Putamen (tissue), 1 donor: ENCODE results near the gene LRP1.

ENCODE experiments used
- DNase-seq: peaks from one replicate; pipeline ENCODE4 v3.0.0-alpha.2; 2016; ENCODE audit warnings: low spot score

LRP1 gene

DNA sequence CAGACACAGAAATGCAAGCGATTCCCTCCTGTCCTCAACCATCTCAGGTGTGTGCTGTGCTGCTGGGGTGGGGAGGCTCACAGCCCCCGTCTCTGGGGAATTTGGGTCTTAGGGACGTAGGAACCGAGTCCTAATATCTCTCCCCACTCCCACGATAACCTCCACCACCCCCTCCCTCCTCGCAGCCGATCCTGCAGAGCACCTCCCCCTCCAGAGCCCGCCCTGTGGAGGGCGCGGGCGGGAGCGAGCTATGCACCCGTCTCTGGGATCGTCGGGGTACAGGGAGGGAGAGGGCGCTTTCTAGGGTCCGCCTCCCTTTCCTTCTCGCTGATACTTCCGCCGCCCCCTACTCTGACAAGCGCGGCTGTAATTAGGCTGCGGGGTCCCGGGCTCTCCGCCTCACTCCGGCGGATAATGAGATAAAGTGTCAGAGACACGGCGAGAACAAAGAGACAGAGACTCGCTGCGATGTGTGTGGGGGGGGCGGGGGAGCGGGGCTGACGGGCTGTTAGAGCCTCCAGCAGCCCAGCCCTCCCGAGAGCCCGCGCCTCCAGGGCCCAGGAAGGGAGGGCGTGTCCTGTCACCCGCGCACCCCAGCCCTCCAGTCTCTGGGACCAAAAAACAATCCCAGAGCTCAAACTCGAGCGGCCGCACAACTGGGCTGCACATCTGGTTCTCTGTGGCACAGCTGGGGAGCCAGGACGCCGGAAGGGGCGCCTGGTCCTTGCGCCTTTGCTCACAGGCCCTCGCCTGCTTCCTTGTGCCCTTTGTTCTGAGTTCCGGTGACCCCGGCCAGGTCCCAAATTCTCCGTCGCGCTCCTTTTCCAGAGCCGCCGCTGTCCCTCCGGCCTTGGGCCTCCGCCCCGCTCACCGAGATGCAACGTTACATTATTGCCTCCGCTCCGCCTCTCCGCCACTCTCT, 109.9 kb downstream of the LRP1 start:
- DNase-seq: no peak

DNA sequence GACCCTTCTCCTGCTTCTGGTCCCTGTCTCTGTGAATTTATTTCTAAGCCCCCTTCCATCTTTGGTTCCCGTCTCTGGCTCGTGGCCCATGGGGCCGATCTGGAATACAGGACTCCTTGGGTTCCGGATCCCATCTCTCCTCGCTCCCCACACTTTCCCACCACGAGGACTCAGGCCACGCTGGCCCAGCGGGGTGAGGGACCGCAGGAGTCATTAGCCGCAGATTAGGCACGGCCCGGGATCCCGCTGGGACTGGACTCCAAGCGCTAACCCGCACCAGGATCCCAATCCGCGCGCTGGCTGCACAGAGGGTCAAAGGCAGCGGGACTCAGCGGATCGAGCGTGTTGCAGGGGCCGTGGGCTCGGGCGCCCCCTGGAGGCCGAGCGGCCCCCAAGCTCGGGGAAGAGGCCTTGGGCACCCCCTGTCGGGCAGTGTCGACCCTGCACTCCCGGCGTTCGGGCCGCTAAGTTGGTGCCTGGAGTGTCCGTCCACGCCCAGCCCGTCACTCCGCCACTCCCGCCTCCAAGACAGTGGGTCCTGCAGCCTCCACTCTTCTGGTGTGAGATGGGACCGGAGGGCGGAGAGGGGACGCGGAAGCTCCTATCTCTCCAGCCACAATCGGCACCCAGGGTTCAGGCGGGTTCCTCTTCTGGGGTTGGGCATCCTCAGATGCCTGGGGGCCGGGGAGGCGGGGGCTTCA, 110.7 kb downstream of the LRP1 start:
- peak; percentile 82 for DNase-seq

DNA sequence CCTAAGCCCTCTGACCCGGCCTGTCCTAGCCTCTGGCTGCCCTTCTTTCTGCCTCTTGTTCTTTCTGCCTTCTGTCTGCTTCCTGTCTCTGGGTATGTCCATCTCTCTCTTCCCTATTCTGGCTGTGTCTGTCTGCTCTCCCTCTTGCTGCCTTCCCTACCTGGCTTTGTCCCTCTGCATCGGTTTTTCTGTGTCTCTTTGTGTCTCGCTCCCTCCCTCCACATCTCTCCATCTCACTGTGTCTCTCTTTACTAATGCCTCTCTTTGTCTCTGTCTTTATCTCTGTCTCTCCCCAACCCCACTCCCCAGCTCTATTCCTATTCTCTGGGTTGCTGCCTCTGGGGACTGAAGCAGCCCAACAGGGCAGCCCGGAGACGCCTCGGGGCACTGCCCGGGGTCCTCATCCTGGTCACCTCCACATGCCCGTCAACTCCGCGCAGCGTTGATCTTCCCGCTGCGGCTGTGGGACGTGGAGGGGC, 111.3 kb downstream of the LRP1 start:
- DNase-seq: no peak

DNA sequence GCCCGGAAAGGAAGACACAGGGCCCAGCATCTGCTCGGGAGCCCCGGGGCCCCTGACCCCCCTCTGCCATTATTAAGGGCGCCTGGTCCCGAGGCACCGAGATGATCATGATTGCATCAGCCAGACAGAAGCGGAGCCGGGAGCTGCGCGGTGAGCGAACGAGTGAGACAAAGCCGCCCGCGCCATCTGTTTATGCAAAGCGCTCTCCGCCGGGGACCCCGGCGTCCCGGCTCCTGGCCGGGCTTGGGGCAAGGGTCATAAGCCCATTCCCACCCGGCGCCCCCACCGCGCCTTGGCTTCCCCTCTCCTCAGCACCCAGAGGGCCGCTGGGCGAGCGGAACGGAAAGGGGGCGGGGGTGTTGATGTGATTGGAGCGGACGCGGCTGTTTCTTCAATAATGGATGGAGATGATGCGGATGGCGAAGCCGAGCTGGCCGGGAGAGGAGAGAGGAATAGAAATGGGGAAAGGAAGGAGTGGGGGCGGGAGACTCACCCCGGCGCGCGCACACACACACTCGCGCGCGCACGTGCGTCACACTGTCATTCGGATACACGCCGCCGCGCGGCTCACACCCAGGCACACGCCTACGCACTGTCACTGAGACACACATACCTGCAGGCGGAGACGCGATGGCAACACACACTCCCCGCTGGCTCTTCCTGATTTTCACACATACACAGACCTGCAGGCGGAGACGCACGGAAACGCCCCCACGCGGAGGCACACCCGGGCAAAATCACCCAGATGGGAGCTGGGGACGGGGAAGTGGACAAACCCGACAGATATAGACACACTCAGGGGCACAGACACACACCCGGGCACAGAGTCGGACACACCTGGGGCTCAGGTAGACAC, 112.0 kb downstream of the LRP1 start:
- peak; percentile 78 for DNase-seq

DNA sequence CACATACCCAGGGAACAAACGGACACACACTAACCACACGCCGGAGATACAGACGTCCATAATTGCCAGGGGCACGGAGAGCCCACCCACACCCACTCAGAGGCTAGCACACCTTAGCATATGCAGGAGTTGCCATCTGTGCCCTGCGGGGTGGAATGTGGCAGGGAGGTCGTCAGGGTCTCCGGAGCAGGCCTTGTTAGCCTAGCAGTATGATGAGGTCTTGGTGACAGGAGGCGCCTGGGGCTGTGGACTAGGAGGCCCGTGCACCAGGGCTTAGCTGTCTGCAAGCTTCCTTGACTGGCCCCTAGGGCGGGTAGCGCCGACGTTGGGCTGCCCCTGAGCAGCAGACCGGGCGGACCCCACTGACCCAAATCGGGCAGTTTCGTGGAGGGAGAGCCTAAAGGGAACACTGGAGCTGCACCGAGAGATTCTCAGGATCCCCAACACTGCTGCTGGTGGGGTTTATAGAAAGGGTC, 112.7 kb downstream of the LRP1 start:
- no peak for DNase-seq

DNA sequence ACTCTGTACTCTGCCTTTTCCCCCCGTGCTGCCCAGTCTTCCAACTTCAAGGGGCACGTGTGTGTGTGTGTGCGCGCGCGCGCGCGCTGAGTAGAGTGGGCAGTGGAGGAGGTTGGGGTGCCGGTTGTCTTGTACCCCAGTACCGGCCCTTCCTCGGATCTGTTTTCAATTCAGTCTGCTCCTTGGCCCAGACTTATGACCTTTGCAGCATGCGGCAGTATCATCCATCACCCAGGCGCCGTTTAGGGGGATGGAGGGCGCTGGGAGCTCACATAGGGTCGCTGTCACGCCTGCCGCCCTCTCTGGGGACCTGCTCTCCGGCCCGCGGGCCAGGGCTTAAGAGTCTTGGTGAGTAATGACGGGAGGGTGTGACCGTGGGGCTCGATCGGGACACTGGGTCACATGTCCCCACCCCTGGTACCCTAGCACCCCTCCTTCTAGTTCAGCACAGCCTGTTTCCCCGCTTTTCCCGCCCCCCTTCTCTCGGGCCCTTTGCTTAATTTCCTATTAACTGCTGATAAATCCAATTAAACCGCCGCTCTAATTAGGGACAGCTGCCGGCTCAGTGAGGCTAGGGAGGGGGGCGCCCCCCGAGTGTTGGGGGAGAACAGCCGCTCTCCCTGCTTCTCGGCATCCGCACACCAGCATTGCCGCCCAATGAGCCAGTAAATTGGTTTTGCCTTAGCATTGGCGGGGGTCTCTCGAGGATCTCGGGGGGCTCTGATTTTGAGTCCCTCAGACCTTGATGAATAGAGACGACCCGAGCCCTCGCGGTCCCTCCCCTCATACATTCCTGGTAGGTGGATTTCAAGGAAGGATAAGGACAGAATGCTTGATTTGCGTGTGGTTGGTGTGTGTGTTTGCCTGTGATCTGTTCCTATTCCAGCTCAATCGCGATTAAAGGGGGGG, 113.4 kb downstream of the LRP1 start:
- no peak for DNase-seq

DNA sequence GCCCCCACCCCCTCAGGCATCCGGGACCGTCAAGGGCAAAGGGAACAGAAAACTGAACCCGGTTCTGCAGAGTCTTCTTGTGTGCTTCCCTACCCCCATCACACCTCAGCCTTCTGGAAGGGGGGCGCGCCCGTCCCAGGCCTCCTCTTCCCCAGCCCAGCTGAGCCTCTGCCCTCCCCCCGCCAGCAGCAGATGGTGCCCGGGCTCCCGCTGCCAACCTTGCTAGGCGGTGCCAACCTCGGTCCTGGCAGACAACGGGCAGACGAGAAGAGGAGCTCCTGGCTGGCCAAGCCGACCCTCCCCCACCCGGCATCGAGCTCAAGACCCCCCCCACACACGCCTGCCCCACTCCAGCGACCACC, 114.0 kb downstream of the LRP1 start:
- DNase-seq: no peak

DNA sequence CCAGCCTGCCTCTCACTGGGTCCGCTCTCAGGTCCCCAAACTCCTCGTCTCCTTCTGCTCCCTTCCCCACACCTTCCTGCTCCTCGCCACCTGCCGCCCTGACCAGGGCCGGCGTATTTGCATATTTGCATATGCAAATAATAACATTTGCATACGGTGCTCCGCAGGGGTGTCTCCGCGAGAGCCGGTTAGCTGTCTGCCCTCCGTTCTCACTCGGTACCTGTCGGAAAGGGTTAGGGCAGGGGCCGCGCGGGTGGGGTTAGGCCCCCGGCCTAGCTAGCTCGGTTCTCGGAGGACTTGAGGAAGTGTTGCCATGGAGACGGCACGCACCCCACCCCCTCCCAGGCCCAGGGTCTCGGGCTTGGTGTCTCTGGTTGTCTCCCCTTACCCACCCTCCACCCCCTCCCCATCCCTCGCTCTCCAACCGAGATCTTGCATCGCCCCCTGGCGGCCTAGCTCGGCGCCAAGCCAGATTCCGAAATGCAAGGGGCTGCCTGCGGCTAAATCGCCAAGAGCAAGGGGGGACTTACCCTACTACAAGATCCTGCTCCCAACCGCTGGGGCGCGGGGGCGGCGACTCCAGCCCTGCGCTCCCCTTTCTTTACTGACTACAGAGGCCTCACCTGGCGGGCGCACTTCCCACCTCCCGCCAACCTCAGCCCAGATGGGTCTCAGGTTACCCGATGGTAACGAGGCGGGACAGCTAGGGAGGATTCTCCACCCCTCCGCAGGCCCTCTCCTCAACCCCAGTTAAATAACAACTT, 114.6 kb downstream of the LRP1 start:
- DNase-seq: no peak

DNA sequence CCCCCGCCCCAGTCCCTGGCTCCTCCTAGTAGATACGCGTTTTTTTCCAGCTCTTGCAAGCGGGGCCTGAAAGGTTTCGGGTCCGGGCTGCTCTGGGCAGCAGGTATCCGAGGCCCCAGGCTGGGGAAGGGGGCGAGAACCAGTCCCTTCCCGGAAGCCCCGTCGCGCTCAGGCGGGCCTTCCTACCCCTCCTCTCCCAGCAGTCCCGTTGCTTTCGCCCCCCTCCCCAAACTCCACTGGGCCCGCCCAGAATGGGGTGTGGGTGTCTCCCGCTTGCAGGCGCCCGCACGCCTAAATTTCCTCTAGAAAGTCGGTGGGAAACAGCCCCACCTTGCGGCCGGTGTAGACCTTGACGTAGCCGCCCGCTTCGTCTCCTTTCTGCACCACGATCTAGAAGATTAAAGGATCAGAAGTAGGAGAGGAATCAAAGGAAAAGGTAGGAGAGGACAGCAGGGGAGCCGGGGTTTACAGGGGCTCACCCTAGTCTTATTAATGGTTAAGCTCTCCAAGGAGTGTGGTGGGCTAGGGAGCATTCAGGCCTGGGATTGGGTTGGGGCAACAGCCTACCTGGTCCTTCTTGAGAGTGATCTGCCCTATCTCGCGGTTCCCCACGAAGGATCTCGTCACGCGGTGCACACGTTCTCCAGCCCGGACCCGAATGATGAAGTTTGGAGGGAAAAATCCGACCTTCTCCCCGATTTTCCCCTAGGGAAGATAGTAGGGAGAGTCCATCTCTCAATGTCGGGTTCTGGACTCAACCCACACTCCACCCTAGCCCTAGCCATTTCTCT, 115.4 kb downstream of the LRP1 start:
- no peak for DNase-seq

DNA sequence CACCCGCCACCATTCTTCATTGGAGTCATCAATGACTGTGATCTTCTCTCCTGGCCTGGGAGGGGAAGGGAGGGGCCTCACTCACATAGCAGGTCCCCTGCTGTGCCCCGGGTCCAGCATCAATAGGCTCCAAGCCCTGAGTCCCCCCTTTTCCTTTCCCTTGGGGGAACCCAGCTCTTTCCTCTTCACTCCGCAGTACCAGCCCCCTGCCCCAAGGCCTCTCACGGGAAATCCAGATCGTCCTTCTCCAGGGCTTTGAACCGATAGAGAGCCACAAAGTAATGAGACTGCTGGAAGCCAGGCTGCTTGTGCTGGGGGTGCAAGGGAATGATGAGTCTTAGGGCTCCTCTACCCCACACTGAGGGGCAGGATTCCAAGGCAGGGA, 116.0 kb downstream of the LRP1 start:
- no peak for DNase-seq

DNA sequence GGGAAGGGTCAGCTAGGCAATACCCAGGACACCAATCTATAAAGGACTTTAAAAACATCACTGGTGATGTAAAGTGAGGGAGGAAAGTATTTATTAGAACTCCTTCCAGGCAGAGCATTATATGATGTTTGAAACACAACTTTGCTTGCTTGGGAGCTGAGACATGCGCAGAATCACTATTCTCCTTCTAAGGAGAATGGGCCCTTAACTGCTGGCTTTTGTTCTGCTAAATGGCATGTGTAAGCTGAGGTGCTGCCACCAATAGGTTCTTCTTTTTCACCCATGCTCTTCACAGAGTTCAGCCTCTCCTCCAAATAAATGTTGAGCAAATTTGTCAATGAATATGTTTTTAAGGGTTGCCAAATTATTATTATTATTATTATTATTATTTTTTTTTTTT, 118.8 kb downstream of the LRP1 start:
- no peak for DNase-seq

DNA sequence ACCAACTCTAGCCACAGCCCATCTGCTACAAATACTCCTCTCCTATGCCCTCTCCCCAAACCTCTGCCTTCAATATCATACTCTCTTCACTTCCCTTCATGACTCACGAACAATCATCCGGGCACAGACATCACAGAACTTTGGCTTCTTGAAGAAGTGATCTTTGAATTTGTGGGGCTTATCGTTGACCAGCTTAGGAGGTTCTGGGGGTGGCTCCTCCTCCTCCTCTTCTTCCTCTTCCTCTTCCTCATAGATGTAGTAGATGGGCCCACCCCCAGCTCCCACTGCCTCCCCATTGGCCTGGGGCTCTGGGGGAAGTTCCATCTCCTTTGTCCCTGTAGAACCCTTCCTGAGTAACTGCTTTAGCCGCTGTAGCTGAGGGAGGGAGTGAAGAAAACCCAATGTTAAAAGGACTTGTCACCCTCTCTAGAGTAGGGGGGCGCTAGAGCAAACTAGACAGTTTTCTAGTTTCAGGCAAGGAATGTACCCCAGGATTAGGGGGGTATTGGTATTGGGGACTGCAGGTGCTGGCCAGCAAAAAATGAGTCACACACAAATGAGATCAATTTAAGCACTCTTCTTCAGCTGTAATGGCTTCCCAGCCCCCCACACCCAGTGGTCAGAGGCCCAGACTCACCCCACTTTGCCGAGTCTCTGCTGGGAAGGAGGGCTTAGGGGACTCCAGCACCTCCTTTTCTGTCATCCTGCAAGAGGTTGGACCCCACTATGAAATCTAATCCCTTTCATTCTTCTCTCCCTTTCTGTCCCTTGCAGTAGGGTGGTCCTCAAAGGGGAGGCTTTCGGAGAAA, 120.9 kb downstream of the LRP1 start:
- DNase-seq: no peak

DNA sequence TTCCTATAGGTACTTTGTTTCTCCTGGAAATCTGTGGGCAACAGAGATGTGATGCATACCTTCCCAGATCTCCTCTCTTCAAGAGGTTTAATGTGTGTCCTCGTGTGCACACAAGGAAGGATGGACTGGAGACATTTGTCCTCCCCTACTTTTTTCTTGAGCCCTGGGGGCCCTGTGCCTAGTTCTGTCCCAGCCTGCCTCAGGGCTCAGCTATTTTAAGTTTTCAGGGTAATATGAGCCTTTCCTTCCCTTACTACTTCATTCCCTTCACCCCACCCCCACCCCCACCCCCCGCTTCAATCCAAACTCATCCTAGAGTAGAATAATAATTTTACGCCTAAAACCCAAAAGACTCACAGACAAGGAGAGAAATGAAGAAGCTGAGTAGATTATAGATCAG, 122.3 kb downstream of the LRP1 start:
- no peak for DNase-seq

DNA sequence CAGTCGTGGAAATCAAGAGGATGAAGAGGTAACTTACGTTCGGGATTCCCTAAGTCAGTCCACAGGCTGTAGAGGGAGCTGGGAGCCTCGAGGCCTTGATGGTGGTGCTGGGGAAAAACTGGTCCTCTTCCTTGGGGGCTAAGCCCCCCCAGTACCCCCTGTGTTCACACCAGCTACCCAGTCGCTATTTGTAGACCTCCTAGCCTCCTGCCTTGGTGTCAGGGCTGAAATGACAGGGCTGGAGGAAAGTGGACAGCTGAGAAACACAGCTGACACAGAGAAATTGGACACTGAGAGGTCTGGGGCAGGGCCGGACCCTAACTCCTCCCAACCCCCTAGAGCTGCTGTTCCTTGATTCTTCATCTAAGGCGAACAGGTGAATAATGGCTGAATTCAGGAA, 122.7 kb downstream of the LRP1 start, which contains the start of gene STAC3:
STAC3 (minus strand) TSS at position 232 of the 400 bp plus-strand sequence. CDS start 1,551 bp downstream, outside the sequence.
- no peak for DNase-seq

DNA sequence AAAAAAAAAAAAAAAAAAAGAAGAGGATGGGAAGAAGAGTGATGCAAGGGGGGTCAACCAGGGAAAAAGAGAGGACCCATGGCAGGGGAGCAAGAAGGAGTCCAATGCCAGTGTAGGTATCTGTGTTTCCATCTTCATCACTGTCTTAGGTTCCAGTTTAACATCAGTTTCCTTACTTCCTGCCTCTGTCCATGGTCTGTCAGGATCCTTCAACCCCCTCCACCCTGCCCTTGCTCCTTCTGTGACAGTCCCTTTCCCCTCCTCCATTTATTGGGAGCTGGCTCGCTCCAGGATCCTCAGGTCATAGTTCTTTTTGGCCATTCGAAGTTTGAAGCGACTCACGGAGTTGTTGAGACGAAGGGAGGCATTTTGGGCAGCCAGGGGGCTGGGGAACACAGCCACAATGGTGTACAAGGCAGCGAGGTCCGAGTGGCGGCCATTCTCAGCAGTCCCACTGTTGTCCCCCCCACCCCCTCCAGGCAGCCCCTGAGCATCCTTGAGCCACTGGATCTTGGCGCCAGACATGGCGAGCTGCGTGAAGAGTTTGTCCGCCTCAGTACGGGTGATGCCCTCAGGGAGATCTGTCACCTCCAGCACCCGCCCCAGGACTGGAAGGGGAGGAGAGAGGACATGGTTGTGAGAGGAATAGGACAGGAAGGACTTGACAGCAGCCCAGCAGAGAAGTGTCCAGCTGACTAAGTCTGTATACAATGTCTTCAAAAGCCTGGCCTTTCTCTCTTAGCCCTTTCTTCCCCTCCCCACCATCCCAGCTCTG, 126.4 kb downstream of the LRP1 start:
- no peak for DNase-seq

DNA sequence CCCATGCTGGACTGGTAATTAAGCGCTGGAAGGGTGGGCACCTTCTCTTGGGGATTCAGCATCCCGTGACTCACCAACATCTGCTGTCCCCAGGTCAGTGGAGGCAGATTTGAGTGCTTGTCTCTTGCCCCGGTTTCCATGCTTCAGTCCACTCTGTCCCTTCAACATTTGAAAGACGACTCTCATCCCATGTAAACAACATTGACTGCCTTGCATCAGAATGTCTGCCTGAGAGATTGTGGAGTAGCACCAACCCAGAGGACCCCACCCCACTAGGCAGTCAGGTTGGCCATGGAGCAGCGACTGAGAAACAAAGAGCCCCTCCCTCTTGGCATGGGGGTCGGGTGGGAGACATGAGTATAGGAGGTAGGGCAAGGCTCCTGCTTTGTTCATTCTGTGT, 127.6 kb downstream of the LRP1 start:
- DNase-seq: no peak
